Ascending aorta (tissue), 2 donors: ENCODE data around the gene MAP2K7. TPM values are rescaled to one million over a fixed set of nuclear protein-coding genes. Genes with fewer than 3 reads are reported as not detected.

Source experiments
- DNase-seq, 2 donors: peaks; one replicate each; pipeline ENCODE4 v3.0.0-alpha.2; 2019; ENCODE audit warnings: low spot score in 2 of 2
- H3K27ac ChIP-seq, 2 donors: fragments of 200-600 bp; sonication (generic); one replicate each; pipeline ENCODE4 v1.5.1; 2016 to 2017; ENCODE audit warnings: mild to moderate bottlenecking in 1 of 2
- H3K27me3 ChIP-seq: fragments of 200-600 bp; sonication (generic); one replicate; pipeline ENCODE4 v1.5.1; 2017
- H3K36me3 ChIP-seq, 2 donors: fragments of 200-600 bp; sonication (generic); one replicate each; pipeline ENCODE4 v1.5.1; 2016
- H3K4me1 ChIP-seq, 2 donors: fragments of 200-600 bp; sonication (generic); one replicate each; pipeline ENCODE4 v1.5.1; 2016 to 2017; ENCODE audit warnings: mild to moderate bottlenecking in 1 of 2
- H3K4me3 ChIP-seq, 2 donors: fragments of 200-600 bp; sonication (generic); one replicate each; pipeline ENCODE4 v1.5.1; 2016 to 2017; ENCODE audit warnings: mild to moderate bottlenecking in 1 of 2
- H3K9me3 ChIP-seq, 2 donors: fragments of 200-600 bp; sonication (generic); one replicate each; pipeline ENCODE4 v1.5.1; 2016
- CTCF ChIP-seq, 3 experiments: fragments of 200-600 bp in 2 of 3; fragments of 450-650 bp in 1 of 3; sonication (generic) in 2 of 3; IDR thresholded peaks; one replicate each; pipeline ENCODE4 v1.5.1; 2016 to 2019; ENCODE audit warnings: antibody characterized with exemption in 3 of 3, mild to moderate bottlenecking in 1 of 3, moderate library complexity in 1 of 3
- intact Hi-C: fragments of 100-400 bp; cut with DNase I; formaldehyde crosslinking; loops from one replicate; pipeline ENCODE4 v1.15.1; 2023
- total RNA-seq: library from RNA; depleted of rRNA; stranded (reverse); fragments of >200 nt; gene quantifications from one replicate; pipeline ENCODE4 v1.1.0, GENCODE V29; 2016

Gene MAP2K7
- total RNA-seq, 1 donor from 2014 or later = 37.3 TPM

GRCh38 chr19:7879836-7880235 lies 23.8 kb upstream of the MAP2K7 start:
- Histone ChIP-seq H3K27ac (no peak overlapping the region), H3K4me3 (no peak overlapping the region), H3K27me3 (peaks cover under 1% of the 10 kb centered on the region), H3K9me3 (no peaks in the 10 kb centered on the region), H3K36me3 (no peaks in the 10 kb centered on the region), H3K4me1 (no peaks in the 10 kb centered on the region)
- intact Hi-C loops = no loop called here
- DNase-seq = no peak
- no peak for TF ChIP-seq CTCF (IDR thresholded peaks at IDR 0.05)

DNA sequence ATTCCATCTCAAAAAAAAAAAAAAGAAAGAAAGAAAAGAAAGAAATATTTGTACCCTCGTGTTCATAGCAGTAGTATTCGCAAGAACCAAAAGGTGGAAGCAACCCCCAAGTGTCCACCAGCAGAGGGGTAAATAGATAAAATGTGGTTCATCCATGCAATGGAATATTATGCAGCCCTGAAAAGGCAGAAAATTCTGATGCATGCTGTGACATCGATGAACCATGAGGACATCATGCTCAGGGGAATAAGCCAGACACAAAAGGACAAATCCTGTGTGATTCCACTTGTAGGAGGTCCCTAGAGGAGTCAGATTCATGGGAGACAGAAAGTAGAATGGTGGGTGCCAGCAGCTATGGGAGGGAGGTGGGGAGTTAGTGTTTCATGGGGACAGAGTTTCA lies 21.8 kb upstream of the MAP2K7 start:
- no peak for DNase-seq
- intact Hi-C loops = no loop called here
- no peaks in the 10 kb centered on the region for H3K4me1 ChIP-seq
- no peaks in the 10 kb centered on the region for H3K9me3 ChIP-seq
- no peak for TF ChIP-seq CTCF (IDR thresholded peaks at IDR 0.05)
- no peaks in the 10 kb centered on the region for H3K27me3 ChIP-seq
- H3K27ac ChIP-seq = no peak overlapping the region
- no peaks in the 10 kb centered on the region for H3K36me3 ChIP-seq
- no peak overlapping the region for H3K4me3 ChIP-seq

DNA sequence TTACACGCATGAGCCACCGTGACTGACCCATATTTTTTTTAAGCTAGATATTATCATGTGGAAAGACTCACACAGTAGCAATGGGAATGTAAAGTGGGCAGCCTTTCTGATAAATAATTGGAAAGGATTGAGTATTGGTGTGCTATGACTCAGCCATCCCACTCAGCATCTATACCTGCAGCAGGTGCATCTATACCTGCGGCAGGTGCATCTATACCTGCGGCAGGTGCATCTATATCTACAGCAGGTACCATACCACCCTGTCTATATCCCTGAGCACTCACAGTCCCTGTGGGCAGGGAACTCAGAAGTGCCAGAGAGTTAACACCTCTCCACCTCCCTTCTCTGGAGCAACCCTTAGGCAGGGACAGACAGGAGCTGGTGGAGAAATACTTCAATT lies 20.6 kb upstream of the MAP2K7 start:
- intact Hi-C loops = no loop called here
- H3K9me3 ChIP-seq = no peaks in the 10 kb centered on the region
- DNase-seq = no peak
- peaks cover under 1% of the 10 kb centered on the region for H3K27me3 ChIP-seq
- no peak overlapping the region for H3K4me3 ChIP-seq
- H3K27ac ChIP-seq = no peak overlapping the region
- no peak for TF ChIP-seq CTCF (IDR thresholded peaks at IDR 0.05)
- H3K36me3 ChIP-seq = no peaks in the 10 kb centered on the region
- no peaks in the 10 kb centered on the region for H3K4me1 ChIP-seq

- Histone ChIP-seq H3K4me1 (no peaks in the 10 kb centered on the region), H3K27me3 (peaks cover 3% of the 10 kb centered on the region), H3K36me3 (no peaks in the 10 kb centered on the region), H3K27ac (no peak overlapping the region), H3K9me3 (no peaks in the 10 kb centered on the region), H3K4me3 (no peak overlapping the region)
- TF ChIP-seq CTCF (IDR thresholded peaks at IDR 0.05) = no peak
- no peak for DNase-seq
- intact Hi-C loops = no loop called here
Observed at GRCh38 chr19:7883796-7884570, 19.7 kb upstream of the MAP2K7 start.

DNA sequence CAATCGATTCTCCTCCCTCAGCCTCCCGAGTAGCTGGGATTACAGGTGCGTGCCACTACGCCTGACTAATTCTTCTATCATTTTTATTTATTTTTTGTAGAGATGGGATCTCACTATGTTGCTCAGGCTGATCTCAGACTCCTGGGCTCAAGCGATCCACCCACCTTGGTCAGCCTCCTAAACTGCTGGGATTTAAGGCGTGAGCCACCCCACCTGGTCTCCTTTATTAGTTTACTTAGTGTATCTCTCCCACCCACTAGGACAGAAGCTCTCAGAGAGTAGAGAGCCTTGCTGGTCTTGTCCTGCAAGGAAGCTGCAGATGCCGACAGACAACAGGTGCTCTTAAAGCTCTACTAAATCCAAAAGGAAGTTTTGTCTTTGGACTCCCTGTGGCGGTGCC lies 17.9 kb upstream of the MAP2K7 start:
- DNase-seq = no peak
- no peak for TF ChIP-seq CTCF (IDR thresholded peaks at IDR 0.05)
- intact Hi-C loops = no loop called here
- Histone ChIP-seq H3K27me3 (peaks cover 3% of the 10 kb centered on the region), H3K36me3 (no peaks in the 10 kb centered on the region), H3K4me3 (no peak overlapping the region), H3K4me1 (no peaks in the 10 kb centered on the region), H3K27ac (no peak overlapping the region), H3K9me3 (no peaks in the 10 kb centered on the region)
